SK-MEL-5 (cell line): ENCODE data around the gene DMRT1. TPM values are rescaled to one million over a fixed set of nuclear protein-coding genes. Genes with fewer than 3 reads are reported as not detected.
A peak's percentile ranks its signal among the peaks of the same experiment; 100 is the strongest.

Source experiments
- DNase-seq: peaks from one replicate; pipeline ENCODE4 v3.0.0-alpha.2; 2016; ENCODE audit warnings: low read depth, low spot score
- in situ Hi-C: cut with HindIII; loops from 2 replicates; pipeline ENCODE4 v1.10.0; 2016; ENCODE audit warnings: low sequenced_read_pairs, high pct_unique_total_duplicates, low pct_unique_long_range_greater_than_20kb
- total RNA-seq: library from RNA; depleted of rRNA; stranded (reverse); fragments of >200 nt; shearing (Covaris generic); gene quantifications from 2 replicates; pipeline ENCODE4 v1.2.3, GENCODE V29; 2014

DMRT1 gene
- total RNA-seq, 1 experiment from 2014 or later, result not detected

GRCh38 chr9:950139-950538, 108.6 kb downstream of the DMRT1 start:
- in situ Hi-C loops, result no loop called here
- DNase-seq, result no peak

GRCh38 chr9:952546-952945, 111.0 kb downstream of the DMRT1 start:
- in situ Hi-C loops, result no loop called here
- no peak for DNase-seq

DNA sequence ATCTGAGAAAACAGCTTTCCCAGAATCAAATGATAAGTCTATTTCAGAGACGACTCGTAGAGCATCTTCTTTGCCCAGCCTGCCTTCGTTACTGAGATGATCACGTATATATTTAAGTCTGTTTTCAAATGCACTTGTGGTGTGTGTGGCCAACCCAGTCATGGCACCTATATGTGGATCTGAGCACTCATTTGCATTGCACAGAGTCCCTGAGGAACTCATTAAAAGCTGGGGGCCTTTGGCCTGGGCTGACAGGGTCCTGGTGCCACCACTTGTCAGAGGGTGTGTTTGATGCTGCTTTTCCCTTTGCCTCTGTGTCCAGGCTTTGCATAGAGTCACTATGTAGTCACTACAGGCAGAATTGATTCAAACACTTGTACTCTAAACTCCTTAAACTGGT, 117.6 kb downstream of the DMRT1 start:
- in situ Hi-C loops, result no loop called here
- no peak for DNase-seq

DNA sequence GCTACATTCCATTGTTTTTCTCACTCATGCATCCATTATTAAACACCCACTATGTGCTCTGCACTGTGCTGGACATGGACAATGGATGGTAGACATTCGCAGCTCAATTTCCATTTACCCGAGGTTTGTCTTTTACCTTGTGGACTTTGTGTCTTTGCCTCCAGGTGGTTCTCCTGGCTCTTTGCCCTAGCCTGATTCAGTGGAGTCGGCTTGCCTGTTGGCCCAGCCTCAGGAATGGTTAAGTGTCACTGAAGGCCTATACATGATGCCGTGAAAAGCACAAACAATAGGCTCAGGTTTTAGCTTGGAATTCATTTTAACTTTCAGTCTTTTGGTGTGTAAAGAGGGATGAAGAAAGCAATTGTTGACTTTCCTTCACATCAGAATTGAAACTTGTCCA, 118.4 kb downstream of the DMRT1 start:
- no peak for DNase-seq
- in situ Hi-C loops, result no loop called here

GRCh38 chr9:962023-962422, 120.5 kb downstream of the DMRT1 start:
- in situ Hi-C loops, result no loop called here
- no peak for DNase-seq

DNA sequence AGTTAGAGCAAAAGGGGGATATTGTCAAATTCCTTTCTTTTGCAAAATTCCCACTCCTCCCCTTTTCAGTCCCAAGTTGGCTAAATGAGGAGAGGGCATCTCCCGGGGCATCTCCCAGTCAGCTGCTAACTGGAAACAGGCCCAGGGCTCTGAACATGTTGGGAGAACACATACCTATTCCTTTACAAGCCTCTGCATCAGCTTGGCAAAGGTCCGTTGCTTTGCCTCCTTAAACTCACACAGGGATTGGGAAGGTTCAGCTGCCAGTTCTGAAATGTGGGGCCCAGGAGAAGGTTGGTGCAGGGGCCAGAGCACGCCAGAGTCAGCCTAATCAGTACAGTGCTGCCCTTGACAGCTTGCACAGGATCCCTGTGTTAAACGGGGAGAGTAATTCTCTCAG, 124.0 kb downstream of the DMRT1 start:
- no peak for DNase-seq
- in situ Hi-C loops, result no loop called here

DNA sequence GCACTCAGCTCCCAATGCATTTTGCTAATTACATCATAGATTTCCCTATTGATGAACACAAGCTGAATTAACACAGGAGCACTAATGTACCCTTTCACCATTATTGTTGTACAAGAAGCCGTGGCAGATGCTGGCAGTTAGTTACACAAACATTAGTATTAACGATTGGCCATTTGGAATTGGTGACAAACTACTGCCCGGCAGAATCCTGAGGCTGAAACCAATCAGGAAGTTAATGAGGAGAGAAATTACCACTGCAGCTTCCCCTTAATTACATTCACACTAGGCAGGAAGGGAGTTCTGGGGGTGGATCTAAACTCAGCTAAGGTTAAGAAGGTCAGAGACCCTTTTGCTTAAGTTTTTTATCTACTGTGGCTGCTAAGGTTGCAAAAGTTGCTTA, 125.4 kb downstream of the DMRT1 start:
- in situ Hi-C loops, result no loop called here
- no peak for DNase-seq

DNA sequence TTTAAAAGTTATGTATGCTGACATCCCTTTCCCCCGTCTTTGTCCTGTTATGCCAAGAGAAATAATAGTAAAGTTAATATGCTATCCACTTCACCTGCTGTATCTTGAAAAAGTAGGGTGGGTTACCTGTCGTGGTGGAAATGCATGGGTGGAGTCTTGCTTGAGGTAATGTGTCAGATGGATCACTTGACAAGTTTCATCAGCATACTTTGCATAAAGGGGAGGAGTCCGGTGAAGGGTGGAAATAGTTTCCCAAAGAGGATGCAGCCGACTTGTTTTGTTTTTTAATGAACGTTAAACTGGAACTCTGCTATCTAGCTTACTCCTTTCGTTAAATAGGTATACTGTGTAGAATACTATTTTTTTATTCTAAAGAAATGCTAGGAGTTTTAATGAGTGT, 125.9 kb downstream of the DMRT1 start:
- DNase-seq, result peak; percentile 0
- in situ Hi-C loops, result no loop called here

DNA sequence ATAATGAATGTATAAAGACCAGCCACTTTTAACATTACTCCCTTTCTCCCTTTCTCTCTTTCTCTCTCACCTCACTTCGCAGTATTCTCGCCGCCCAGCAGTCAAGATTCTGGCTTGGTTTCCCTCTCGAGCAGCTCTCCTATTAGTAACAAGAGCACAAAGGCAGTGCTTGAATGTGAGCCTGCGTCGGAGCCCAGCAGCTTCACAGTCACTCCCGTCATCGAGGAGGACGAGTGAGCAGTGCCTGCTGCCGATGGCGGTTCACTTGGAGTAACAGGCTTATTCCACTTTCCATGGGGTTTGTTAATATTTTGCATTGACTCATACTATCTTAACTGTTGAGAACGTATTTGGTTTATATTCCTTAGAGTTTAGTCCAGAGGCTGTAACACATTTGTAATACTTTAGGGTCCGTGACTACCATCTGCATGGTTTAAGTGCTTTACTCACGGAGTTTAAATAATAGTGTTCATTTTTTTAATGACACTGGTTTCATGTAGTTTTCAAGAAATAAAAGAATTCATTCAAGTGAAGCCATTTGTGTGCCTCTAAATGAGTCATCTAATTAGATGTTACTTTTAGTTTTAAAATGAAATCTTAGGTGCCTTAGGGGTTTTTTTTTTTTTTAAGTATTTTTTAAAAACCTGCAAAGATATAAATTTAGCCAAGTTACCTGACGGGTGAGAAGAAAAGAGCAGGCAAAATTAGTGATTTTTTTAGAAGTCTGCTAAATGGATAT, 126.6 kb downstream of the DMRT1 start:
- DNase-seq, result peak; percentile 32

DNA sequence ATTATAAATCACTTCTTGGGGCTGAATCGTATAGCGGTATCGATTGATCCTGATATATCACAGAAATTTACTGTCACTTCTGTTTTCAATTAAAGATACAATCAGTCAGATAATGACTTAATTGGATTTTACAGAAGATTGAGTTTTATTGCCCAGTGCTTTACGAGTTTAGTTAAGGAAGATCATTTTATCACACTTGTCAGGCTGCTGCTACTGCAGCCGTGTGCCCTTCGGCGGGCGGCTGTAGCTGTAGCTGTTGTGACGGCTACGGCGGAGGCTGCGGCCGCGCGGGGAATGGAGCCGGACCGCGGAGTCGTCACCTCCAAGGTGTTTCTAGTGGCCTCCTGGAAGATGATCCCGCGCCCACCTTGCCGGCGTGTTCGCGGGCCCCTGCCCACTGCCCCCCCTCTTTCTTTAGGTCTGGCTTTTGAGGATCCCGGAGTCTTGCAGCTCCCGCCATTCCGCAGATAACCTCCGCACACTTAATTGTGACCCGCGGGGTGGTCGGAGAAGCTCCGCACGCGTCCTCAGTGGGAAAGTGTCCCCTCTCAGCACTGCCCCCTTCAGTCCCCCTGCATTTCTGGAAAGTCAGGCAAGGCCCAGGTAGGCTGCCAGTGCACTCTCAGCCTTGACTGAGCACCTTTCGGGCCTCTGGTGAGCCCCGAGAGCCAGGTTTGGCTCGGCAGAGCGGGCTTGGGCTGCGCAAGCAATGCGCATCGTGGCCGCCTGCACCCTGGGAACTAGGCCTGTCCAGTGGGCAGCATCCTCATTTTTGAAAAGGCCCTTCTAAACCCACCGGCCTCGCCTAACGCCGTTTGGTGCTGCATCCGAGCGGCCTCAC, 128.0 kb downstream of the DMRT1 start:
- DNase-seq, result no peak
- in situ Hi-C loops, result no loop called here

More for the DNA sequence above, 126.6 kb downstream of the DMRT1 start:
- in situ Hi-C loops, result no loop called here

- DNase-seq, result no peak
- in situ Hi-C loops, result no loop called here
Measured at GRCh38 chr9:970151-970996, 128.9 kb downstream of the DMRT1 start.

DNA sequence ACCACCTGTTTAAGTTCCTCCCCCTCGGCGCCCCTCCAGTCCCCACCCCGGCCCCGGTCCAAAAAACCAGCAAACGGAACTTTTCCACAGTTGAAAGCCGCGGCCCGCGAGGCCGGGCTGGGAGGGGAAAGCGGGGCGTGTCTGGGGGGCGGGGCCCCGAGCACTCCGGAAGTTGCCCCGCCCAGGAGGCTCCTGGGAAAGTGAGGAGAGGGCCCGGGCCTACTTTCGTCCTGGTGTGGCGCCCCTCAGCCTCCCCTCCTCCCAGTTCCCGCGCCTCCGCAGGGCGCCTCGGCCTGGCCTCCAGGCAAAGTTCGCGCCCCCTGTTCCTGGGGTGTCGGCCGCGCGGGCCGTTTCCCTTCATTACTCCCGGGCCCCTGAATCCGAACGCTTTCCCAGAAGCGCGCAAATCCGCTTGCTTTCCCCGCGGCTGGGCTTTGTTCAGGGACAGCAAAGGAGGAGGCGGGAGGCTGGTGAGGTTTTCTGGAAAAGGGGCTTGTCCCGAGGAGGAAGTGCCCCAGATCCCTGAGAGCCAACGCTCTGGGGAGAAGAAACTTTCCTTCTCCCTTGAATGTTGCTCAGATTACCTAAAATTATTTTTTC, 130.5 kb downstream of the DMRT1 start:
- no peak for DNase-seq
- in situ Hi-C loops, result no loop called here

GRCh38 chr9:972501-973294, 131.2 kb downstream of the DMRT1 start:
- no peak for DNase-seq
- in situ Hi-C loops, result no loop called here

- in situ Hi-C loops, result no loop called here
- DNase-seq, result no peak
Measured at GRCh38 chr9:973295-973834, 131.9 kb downstream of the DMRT1 start.

DNA sequence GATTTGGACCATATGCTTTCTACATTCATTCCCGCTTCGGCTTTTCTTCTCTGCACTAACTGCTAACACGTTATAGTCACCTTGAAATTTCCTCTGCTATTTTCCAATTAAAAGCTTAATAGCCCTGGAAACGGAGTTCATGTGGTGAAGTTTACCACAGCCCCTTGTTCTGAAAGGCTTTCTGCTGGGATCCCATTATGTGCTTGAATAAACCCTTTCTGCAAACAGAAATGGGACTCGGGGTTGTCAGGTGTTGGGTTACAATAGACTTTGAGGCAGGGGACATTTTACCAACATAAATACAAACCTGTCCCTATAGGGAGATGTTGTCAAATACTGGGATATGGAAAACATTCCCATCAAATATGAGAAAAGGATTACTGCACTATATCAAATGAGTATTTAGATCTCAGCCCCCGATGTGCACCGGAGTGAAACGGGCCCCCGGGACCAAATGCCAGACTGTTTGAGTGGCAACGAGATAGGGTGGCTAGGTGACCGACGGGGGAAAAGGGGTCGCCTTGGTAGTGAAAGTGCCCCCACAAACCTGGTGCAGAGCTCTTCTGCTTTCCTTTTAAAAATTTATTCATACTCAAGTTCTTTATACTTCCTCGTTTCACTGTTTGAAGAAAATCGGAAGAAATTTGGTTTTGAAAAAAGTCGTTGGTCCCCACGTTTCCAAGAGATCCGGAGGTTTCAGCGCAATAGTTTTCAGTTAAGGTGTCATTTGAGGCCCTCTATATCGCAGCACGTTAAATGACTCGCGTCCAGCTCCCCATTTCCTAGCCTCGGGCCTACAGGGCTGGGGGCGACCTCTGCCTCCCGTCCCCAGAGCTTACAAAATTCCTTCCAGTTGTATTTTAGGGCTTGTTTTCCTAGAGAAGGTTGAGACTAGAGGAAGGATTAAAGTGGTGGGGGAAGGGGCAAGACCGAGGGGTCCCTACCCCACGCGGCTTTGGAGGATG, 132.8 kb downstream of the DMRT1 start:
- DNase-seq, result no peak
- in situ Hi-C loops, result no loop called here
